HCT116 (cell line): ENCODE measurements around the gene ZNF474. TPM values are rescaled to one million over a fixed set of nuclear protein-coding genes. Genes with fewer than 3 reads are reported as not detected.

Experiments
- ATAC-seq: fragments of 200-7000 bp; cut with Tn5 transposase; 2 replicates; pipeline ENCODE4 v1.9.1; 2020; ENCODE audit warnings: mild to moderate bottlenecking, moderate library complexity
- BruUV-seq: library from RNA; stranded (reverse); fragments of 400-500 nt; replicated peaks from 2 replicates; lab custom pipeline; 2021; lab: Mats Ljungman, UMichigan
- CTCF ChIA-PET: fragments of 300-600 bp; sonication (Branson Sonifier 250); formaldehyde crosslinking; loops from one replicate; lab custom pipeline; 2021; ENCODE audit warnings: antibody characterized with exemption; lab: Charles Lee
- POLR2A ChIA-PET: fragments of 300-600, 350-600 bp; sonication (Branson Sonifier 250); formaldehyde crosslinking; loops from one replicate; lab custom pipeline; 2021; ENCODE audit warnings: antibody characterized with exemption; lab: Charles Lee
- RAD21 ChIA-PET, 2 experiments: fragments of 300-600 bp; sonication (Branson Sonifier 250); formaldehyde crosslinking; loops; one replicate each; lab custom pipeline; 2023; ENCODE audit warnings: low total read pairs in 2 of 2; ENCODE audit not compliant: uncharacterized antibody in 2 of 2, unreplicated experiment in 2 of 2, low non-redundant PET in 1 of 2; lab: Charles Lee
- DNase-seq: peaks from one replicate; pipeline ENCODE4 v3.0.0-alpha.2; 2010; ENCODE audit warnings: low read depth, low spot score
- H2AFZ ChIP-seq: fragments of 200-600 bp; shearing (Covaris generic), sonication (generic); 2 replicates; pipeline ENCODE4 v1.6.1; 2017; ENCODE audit warnings: low read depth, mixed run types, mixed read lengths, antibody characterized with exemption, low read length; ENCODE audit not compliant: poor library complexity, severe bottlenecking
- H3K27ac ChIP-seq: 2 replicates; pipeline ENCODE4 v1.5.1; 2012; ENCODE audit warnings: low read depth, low read length
- H3K27me3 ChIP-seq: fragments of 200-600 bp; sonication (generic); 2 replicates; pipeline ENCODE4 v1.6.1; 2016; ENCODE audit warnings: mixed run types, low read length, mixed read lengths; ENCODE audit not compliant: insufficient read depth
- H3K36me3 ChIP-seq, 2 experiments: fragments of 200-500 bp in 1 of 2; fragments of 200-600 bp in 1 of 2; sonication (Bioruptor generic) in 1 of 2; sonication (generic) in 1 of 2; 2 replicates each; pipeline versions ENCODE4 v1.5.1 to v1.6.1; 2014 to 2016; ENCODE audit warnings: low read length in 2 of 2, inconsistent platforms in 1 of 2, mixed read lengths in 1 of 2, mixed run types in 1 of 2; ENCODE audit not compliant: insufficient read depth in 2 of 2, control insufficient read depth in 1 of 2
- H3K4me1 ChIP-seq, 2 experiments: fragments of 200-600 bp in 1 of 2; sonication (generic) in 1 of 2; 2 replicates each; pipeline versions ENCODE4 v1.5.1 to v1.6.1; 2012 to 2017; ENCODE audit warnings: low read length in 2 of 2, inconsistent platforms in 1 of 2, mild to moderate bottlenecking in 1 of 2, mixed read lengths in 1 of 2, mixed run types in 1 of 2, moderate library complexity in 1 of 2; ENCODE audit not compliant: insufficient read depth in 2 of 2, control insufficient read depth in 1 of 2
- H3K4me2 ChIP-seq: fragments of 200-600 bp; sonication (generic); 2 replicates; pipeline ENCODE4 v1.6.1; 2017; ENCODE audit warnings: mixed run types, low read length, mixed read lengths
- H3K4me3 ChIP-seq, 2 experiments: fragments of 200-600 bp in 1 of 2; sonication (generic) in 1 of 2; replicated peaks in 1 of 2; 2 replicates each; pipeline ENCODE4 v1.5.1; 2011 to 2016; ENCODE audit warnings: low read length in 2 of 2, control low read depth in 1 of 2, low read depth in 1 of 2, mild to moderate bottlenecking in 1 of 2, mixed read lengths in 1 of 2, mixed run types in 1 of 2
- H3K79me2 ChIP-seq: fragments of 200-600 bp; sonication (generic); 2 replicates; pipeline ENCODE4 v1.6.1; 2017; ENCODE audit warnings: mild to moderate bottlenecking, mixed run types, low read length, moderate library complexity, mixed read lengths; ENCODE audit not compliant: insufficient read depth
- H3K9ac ChIP-seq: fragments of 200-600 bp; sonication (generic); 2 replicates; pipeline ENCODE4 v1.6.1; 2016; ENCODE audit warnings: low read length, mixed read lengths
- H3K9me2 ChIP-seq: fragments of 200-600 bp; sonication (generic), shearing (Covaris generic); 2 replicates; pipeline ENCODE4 v1.6.1; 2017; ENCODE audit warnings: mixed run types, mild to moderate bottlenecking, moderate library complexity; ENCODE audit not compliant: insufficient read depth
- H3K9me3 ChIP-seq, 2 experiments: fragments of 200-500 bp in 1 of 2; fragments of 200-600 bp in 1 of 2; sonication (Bioruptor generic) in 1 of 2; sonication (generic) in 1 of 2; 2 replicates each; pipeline ENCODE4 v1.6.1; 2014 to 2017; ENCODE audit warnings: low read length in 2 of 2, mixed read lengths in 2 of 2, inconsistent platforms in 1 of 2, low read depth in 1 of 2, mild to moderate bottlenecking in 1 of 2, mixed run types in 1 of 2, moderate library complexity in 1 of 2; ENCODE audit not compliant: control insufficient read depth in 1 of 2, insufficient read depth in 1 of 2
- H4K20me1 ChIP-seq: fragments of 200-600 bp; sonication (generic), shearing (Covaris generic); 2 replicates; pipeline ENCODE4 v1.6.1; 2017; ENCODE audit warnings: mixed run types, mild to moderate bottlenecking, moderate library complexity; ENCODE audit not compliant: insufficient read depth
- CEBPB ChIP-seq: IDR thresholded peaks from 2 replicates; pipeline ENCODE4 v1.6.1; 2012; ENCODE audit warnings: low read depth
- ELF1 ChIP-seq: IDR thresholded peaks from 2 replicates; pipeline ENCODE4 v1.6.1; 2012; ENCODE audit warnings: low read depth, borderline replicate concordance
- EZH2 ChIP-seq: fragments of 200-600 bp; sonication (generic); IDR thresholded peaks from 2 replicates; pipeline ENCODE4 v1.6.1; 2017; ENCODE audit warnings: antibody characterized with exemption, mixed run types
- EZH2phosphoT487 ChIP-seq: fragments of 200-600 bp; IDR thresholded peaks from 2 replicates; pipeline ENCODE4 v1.6.1; 2018; ENCODE audit warnings: antibody characterized with exemption, borderline replicate concordance
- JUND ChIP-seq: IDR thresholded peaks from 2 replicates; pipeline ENCODE4 v1.6.1; 2012
- POLR2A ChIP-seq: IDR thresholded peaks from 2 replicates; pipeline ENCODE4 v1.7.0; 2011; ENCODE audit warnings: borderline replicate concordance; ENCODE audit not compliant: insufficient read depth, insufficient read length; ENCODE audit errors: extremely low read depth
- POLR2AphosphoS5 ChIP-seq: IDR thresholded peaks from 2 replicates; pipeline ENCODE4 v1.6.1; 2011; ENCODE audit warnings: mild to moderate bottlenecking, low read depth, low read length, moderate library complexity
- TCF7L2 ChIP-seq: IDR thresholded peaks from 2 replicates; pipeline ENCODE4 v1.7.0; 2011; ENCODE audit warnings: borderline replicate concordance, inconsistent platforms; ENCODE audit not compliant: insufficient read depth, insufficient read length; ENCODE audit errors: extremely low read depth
- YY1 ChIP-seq: IDR thresholded peaks from 2 replicates; pipeline ENCODE4 v1.6.1; 2011; ENCODE audit warnings: low read length, low read depth, moderate library complexity, mild to moderate bottlenecking; ENCODE audit not compliant: insufficient replicate concordance; ENCODE audit errors: extremely low read depth
- ZNF274 ChIP-seq: fragments of 200-500 bp; sonication (Bioruptor generic); IDR thresholded peaks from 2 replicates; pipeline ENCODE4 v1.6.1; 2014; ENCODE audit warnings: mild to moderate bottlenecking, low read depth, low read length, inconsistent platforms
- intact Hi-C: fragments of 100-400 bp; cut with micrococcal nuclease; formaldehyde crosslinking; loops from 2 replicates; pipeline ENCODE4 v1.10.0; 2022
- total RNA-seq: library from RNA; stranded (reverse); gene quantifications from one replicate; pipeline ENCODE4 v1.2.1, GENCODE V29; 2021; ENCODE audit not compliant: unreplicated experiment
- TF ChIP-seq, protein P1 (sequence below), 3 experiments: fragments of 200-600 bp in 1 of 3; sonication (generic) in 1 of 3; IDR thresholded peaks in 2 of 3; conservative IDR thresholded peaks in 1 of 3; 2 replicates each; pipeline ENCODE4 v1.5.1; 2012 to 2017; ENCODE audit warnings: low read depth in 2 of 3, low read length in 2 of 3, antibody characterized with exemption in 1 of 3, borderline replicate concordance in 1 of 3, control low read depth in 1 of 3, mild to moderate bottlenecking in 1 of 3, mixed read lengths in 1 of 3, mixed run types in 1 of 3, moderate library complexity in 1 of 3; ENCODE audit not compliant: insufficient read depth in 1 of 3
- TF ChIP-seq, protein P2 (sequence below): IDR thresholded peaks from 2 replicates; pipeline ENCODE4 v1.6.1; 2012
- TF ChIP-seq, protein P3 (sequence below): IDR thresholded peaks from 2 replicates; pipeline ENCODE4 v1.6.1; 2012

The ZNF474 gene
- total RNA-seq, 1 experiment from 2014 or later, result 0.37 TPM

DNA sequence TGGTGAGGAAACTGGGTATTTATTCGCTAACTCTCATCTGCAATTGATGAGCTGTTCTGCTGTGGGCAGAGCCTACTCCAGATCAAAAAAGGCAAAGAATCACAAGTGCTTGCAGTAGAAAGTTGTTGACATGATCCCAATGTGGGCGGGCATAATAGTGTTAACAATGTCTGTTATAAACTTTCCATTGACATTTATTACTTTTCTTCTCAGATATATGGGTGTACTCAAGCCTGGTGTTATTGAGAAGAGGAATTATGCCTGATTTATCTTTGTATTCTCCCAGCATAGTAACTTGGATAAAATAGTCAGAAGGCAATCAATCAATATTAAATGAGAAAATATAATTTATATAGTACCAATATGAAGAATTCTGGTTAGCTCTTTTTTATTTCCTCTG, 47.8 kb downstream of the ZNF474 start:
- Histone ChIP-seq H3K9ac (no peak overlapping the region), H3K9me2 (no peaks in the 10 kb centered on the region), H3K36me3 (no peaks in the 10 kb centered on the region)
- TF ChIP-seq CEBPB (no peak), TCF7L2 (no peak), YY1 (no peak), EZH2 (no peak), JUND (no peak), POLR2AphosphoS5 (no peak), ZNF274 (no peak), ELF1 (no peak), POLR2A (no peak), EZH2phosphoT487 (no peak)
- TF ChIP-seq, protein P1, sequence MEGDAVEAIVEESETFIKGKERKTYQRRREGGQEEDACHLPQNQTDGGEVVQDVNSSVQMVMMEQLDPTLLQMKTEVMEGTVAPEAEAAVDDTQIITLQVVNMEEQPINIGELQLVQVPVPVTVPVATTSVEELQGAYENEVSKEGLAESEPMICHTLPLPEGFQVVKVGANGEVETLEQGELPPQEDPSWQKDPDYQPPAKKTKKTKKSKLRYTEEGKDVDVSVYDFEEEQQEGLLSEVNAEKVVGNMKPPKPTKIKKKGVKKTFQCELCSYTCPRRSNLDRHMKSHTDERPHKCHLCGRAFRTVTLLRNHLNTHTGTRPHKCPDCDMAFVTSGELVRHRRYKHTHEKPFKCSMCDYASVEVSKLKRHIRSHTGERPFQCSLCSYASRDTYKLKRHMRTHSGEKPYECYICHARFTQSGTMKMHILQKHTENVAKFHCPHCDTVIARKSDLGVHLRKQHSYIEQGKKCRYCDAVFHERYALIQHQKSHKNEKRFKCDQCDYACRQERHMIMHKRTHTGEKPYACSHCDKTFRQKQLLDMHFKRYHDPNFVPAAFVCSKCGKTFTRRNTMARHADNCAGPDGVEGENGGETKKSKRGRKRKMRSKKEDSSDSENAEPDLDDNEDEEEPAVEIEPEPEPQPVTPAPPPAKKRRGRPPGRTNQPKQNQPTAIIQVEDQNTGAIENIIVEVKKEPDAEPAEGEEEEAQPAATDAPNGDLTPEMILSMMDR (IDR thresholded peaks at IDR 0.05 in 2 of 3, conservative IDR thresholded peaks at IDR 0.05 in 1 of 3; ENCODE audit: borderline replicate concordance in 1 of 3, insufficient read depth in 1 of 3, low read depth in 2 of 3, low read length in 2 of 3), result no peak
- TF ChIP-seq, protein P2, sequence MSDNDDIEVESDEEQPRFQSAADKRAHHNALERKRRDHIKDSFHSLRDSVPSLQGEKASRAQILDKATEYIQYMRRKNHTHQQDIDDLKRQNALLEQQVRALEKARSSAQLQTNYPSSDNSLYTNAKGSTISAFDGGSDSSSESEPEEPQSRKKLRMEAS, result no peak
- TF ChIP-seq, protein P3, sequence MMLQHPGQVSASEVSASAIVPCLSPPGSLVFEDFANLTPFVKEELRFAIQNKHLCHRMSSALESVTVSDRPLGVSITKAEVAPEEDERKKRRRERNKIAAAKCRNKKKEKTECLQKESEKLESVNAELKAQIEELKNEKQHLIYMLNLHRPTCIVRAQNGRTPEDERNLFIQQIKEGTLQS, result no peak
- TF ChIP-seq, all 23 proteins: peak for 0
- Histone ChIP-seq H3K27ac (no peak overlapping the region), H3K4me1 (no peaks in the 10 kb centered on the region), H3K79me2 (no peaks in the 10 kb centered on the region), H3K27me3 (no peaks in the 10 kb centered on the region), H3K4me3 (no peak overlapping the region), H3K4me2 (no peak overlapping the region), H2AFZ (no peak overlapping the region), H3K9me3 (no peaks in the 10 kb centered on the region), H4K20me1 (no peaks in the 10 kb centered on the region)
- DNase-seq, result no peak
- ChIA-PET POLR2A (interaction anchor here (1.5 kb wide), 1 partner anchor 13 kb away, joined by 3 read pairs; no protein-coding TSS in a partner anchor), RAD21 (no interaction called here), CTCF (no interaction called here)
- no peak for ATAC-seq
- BruUV-seq, result no TSS peak
- intact Hi-C loops, result no loop called here
